Kasumi-1 (cell line): ENCODE results near the gene TBX6.
"Not testable (repeated sequence)": the region's sequence is repeated elsewhere in the genome, so short reads cannot be mapped to it uniquely, and the experiment has no call there.

Source experiments
- DNase-seq, 2 experiments: peaks; one replicate each; lab custom pipeline; 2025; lab: John Stamatoyannopoulos, UW

Gene TBX6, protein sequence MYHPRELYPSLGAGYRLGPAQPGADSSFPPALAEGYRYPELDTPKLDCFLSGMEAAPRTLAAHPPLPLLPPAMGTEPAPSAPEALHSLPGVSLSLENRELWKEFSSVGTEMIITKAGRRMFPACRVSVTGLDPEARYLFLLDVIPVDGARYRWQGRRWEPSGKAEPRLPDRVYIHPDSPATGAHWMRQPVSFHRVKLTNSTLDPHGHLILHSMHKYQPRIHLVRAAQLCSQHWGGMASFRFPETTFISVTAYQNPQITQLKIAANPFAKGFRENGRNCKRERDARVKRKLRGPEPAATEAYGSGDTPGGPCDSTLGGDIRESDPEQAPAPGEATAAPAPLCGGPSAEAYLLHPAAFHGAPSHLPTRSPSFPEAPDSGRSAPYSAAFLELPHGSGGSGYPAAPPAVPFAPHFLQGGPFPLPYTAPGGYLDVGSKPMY

GRCh38 chr16:30091474-30092372 is at the start of gene TBX6:
TSS of gene TBX6 (minus strand) at chr16:30091924. CDS start at chr16:30091193, 731 bp downstream.
- peak; percentile 51 to 72 for DNase-seq

- DNase-seq, result no peak
Measured at GRCh38 chr16:30139583-30140481, 48.1 kb upstream of the TBX6 start.

DNA sequence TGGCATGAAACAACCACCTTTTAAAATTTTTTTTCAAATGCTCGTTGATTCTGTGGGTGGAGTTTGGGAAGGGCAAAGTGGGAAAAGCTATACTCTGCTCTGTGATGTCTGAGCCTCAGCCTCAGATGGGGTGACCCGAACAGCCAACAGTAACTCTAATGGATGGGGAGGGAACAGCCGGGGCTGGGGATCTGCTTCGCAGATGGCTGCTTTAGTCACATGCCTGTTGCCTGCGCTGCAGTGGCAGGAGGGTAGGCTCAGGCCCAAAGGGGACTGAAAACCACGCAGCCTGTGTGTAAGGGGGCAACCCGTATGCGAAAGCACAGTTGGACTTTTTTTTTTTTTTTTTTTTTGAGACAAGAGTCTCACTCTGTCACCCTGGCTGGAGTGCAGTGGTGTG is 46.2 kb upstream of the TBX6 start:
- DNase-seq, result no peak

GRCh38 chr16:30136971-30137605 is 45.4 kb upstream of the TBX6 start:
- no peak for DNase-seq

- no peak for DNase-seq
Measured at GRCh38 chr16:30132591-30132990, 40.9 kb upstream of the TBX6 start.

GRCh38 chr16:30131869-30132475 is 40.2 kb upstream of the TBX6 start:
- no peak for DNase-seq

DNA sequence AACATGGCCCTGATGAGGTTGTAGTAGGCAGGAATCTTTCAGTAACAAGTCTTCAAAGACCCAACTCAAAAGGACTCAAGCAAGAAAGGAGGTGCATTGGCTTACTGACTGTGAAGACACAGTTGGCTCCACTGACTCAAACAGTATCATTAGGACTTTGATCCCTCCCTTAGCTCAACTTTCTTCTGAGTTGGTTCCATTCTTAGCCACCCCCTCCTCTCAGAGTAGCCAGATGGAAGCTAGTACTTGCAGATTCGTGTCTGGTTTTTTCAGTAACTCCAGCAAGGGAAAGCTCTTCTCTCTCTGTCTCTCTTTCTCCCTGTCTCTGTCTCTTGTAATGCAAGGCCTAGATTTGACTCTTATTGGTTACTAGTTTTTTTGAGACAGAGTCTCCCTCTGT is 36.3 kb upstream of the TBX6 start:
- no peak for DNase-seq

DNA sequence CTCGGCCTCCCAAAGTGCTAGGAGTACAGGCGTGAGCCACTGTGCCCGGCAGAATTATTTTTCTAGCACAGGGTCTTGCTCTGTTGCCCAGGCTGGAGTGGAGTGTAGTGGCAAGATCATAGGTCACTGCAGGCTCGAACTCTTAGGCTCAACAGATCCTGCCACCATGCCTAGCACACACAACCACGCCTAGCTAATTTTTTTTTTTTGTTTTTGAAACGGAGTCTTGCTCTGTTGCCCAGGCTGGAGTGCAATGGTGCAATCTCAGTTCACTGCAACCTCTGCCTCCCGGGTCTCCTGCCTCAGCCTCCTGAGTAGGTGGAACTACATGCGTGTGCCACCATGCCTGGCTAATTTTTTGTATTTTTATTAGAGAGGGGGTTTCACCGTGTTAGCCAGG is 34.0 kb upstream of the TBX6 start:
- DNase-seq, result not testable (repeated sequence)

GRCh38 chr16:30124985-30125379 is 33.3 kb upstream of the TBX6 start:
- no peak for DNase-seq

DNA sequence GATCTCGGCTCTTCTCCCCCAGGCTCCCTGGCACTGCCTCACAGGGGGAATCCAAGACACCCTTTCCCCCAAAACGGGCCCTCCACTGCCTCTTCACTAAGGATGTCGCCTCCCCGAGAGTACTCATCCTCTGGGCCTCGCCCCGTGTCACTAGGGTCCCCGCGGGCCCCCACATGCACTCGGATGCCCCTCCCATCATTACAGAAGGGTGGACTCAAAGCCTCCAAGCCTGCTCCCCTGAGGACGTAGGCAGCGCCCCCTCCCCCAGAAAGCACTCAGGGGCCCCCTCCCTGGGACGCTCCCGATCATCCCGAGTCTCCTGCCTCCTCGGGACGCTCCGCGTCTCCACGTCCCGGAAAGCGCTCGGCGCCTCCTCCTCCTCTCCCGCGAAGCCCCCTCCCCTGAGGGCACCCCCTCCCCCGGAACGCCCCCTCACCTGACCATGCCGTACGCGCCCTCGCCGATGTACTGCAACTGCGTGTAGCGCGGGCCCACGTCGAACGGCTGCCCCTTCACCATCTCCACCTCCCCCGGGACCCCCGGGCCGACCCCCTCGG is 31.0 kb upstream of the TBX6 start:
- no peak for DNase-seq

DNA sequence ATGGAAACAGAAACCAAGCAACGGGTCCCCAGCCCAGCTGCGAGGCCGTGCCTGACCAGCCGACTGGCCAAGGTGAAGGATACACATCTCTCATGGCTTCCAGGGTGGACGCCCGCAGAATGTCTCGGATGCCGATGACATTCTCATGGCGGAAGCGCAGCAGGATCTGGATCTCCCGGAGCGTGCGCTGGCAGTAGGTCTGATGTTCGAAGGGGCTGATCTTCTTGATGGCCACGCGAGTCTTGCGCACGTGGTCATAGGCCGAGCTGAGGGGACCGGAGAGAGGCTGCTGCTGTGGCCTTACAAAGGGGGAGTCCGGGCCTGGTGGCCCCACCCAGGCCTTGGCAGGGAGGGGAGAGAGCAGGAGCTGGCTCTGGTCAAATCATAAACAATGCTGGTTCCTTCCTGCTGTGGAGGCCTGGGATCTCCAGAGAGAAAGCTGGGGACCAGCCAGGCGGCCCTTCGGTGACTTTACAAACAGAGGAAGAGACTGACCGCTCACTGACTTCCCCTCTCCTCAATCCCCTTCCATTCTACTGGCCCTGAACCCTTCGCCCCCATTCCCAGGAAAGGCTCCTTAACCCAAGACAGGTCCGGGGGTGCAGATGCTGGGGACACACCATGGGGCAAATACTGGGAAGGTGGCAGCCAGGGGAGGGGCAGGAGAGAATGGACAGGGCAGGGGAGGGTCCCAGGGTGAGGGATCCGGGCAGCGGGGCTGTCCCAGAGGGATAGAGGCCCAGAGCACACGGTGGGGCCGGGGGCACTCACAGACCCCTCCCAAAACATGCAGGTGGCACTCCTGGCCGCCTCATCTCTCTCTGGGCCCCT is 30.2 kb upstream of the TBX6 start:
- DNase-seq, result no peak

DNA sequence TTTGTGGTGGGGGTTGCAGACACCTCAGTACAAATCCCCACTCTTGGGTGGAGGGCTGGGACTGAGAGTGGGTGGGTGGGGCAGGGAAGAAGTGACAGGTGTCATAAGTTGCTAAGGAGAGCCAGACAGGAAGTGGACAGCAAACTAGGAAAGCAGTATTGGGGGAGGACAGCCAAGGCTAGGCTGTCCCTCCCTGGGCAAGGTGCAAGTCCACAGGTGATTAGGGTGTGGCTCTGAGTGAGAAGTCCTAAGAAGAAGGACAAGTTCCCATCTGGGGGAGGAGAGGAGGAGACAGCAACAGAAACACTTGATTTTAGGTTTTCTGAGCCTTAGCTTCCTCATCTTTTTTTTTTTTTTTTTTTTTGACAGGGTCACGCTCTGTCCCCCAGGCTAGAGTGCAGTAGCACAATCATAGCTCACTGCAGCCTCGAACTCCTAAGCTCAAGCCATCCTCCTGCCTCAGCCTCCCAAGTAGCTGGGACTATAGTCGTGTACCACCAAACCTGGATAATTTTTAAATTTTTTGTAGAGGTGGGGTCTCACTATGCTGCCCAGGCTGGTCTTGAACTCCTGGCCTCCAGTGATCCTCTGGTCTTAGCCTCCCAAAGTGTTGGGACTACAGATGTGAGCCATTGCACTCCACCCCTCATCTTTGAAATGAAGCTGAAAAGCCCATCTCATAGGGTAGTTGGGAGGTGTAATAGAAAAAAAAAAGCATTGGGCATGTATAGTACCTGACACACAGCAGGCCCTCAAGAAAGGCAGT is 28.8 kb upstream of the TBX6 start:
- DNase-seq, result no peak

DNA sequence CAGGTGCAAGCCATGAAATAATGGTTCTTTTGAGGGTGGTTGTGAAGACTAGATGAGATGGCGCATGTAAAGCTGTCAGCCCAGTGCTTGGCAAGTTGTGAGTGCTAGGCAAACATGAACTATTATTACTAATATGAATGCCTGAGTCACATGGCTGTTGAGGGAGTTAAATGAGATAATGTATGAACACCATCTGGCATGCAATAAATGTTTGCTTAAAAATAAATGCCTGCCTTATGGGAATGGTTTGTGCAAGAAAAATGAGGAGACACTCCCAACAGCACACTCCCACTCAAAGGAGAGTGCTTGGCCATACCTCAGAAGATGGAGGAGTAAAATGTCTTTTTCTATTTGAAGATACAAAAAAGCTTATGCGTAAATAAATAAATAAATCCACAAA is 27.7 kb upstream of the TBX6 start:
- no peak for DNase-seq

- no peak for DNase-seq
Measured at GRCh38 chr16:30117768-30118167, 26.0 kb upstream of the TBX6 start.

DNA sequence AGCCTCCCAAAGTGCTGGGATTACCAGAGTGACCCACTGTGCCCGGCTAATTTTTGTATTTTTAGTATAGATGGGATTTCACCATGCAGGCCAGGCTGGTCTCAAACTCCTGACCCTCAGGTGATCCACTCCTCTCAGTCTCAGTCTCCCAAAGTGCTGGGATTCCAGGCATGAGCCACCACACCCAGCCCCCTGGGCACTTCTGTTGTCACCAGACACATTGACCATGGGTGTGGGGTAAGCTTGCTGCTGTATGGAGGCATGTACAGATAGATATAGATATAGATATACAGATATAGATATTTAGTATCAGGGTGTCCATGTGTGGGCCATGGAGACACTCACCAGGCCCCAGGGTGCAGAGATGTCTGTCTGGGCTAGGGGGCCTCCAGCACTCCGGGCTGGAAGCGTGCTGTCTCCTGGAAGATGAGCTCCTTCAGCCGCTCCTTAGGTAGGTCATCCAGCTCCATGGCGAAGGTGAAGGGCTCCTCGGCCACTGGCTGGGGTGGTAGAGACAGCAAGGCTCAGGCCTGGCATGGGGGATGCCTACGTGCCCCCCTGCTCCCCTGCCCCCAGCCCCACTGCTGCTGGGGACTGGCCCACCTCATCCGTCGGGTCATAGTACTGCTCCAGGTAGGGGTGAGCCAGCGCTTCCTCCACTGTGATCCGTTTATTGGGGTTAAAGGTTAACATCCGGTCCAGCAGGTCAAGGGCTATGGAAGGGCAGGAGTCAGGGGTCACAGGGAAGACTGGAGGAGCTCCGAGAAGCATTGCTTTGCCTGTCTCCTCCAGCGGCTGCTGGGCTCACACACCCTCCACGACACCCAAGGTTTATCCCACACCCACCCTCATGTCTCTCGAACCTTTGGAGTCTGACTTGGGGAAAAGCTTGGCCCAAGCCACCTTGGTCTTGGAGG is 24.8 kb upstream of the TBX6 start:
- DNase-seq, result no peak

GRCh38 chr16:30115238-30115637 is 23.5 kb upstream of the TBX6 start:
- no peak for DNase-seq

DNA sequence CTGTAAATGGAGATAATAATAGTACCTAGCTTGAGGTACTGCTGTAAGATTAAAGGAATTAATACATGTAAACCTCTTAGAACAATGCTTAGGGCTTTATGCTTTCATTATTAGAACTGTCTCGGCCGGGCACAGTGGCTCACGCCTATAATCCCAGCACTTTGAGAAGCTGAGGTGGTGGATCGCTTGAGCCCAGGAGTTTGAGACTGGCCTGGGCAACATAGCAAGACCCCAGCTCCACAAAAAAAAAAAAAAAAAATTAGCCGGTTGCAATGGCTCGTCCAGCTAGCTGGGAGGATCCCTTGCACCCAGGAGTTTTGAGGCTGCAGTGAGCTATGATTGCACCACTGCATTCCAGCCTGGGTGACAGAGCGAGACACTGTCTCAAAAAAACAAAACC is 23.1 kb upstream of the TBX6 start:
- not testable (repeated sequence) for DNase-seq

DNA sequence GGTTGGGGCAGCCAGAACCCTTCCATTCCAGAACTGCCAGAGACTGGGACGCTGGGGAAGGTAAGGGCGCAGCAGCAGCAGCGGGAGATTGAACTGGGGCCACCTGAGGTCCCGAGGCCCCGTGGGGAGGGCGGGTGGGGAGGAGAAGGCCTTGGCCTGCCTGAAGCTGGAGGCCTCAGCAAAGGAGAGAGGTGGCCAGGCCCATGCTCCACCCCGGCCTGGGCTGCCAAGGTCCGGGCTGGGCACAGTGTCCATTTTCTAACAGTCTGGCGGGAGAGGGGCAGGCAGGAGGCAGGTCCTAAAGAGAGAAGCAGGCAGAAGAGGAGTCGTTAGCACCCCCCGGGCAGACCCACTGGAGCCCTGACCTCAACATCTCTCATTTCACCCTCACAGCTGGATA is 22.7 kb upstream of the TBX6 start:
- no peak for DNase-seq
